PC-3 (cell line): ENCODE data around the gene CHRNG. TPM values are rescaled to one million over a fixed set of nuclear protein-coding genes. Genes with fewer than 3 reads are reported as not detected.

Experiments
- ATAC-seq: fragments of 200-7000 bp; cut with Tn5 transposase; 2 replicates; pipeline ENCODE4 v1.9.1; 2020; ENCODE audit warnings: mild to moderate bottlenecking, moderate library complexity
- BruUV-seq: library from RNA; stranded (reverse); fragments of 400-500 nt; replicated peaks from 2 replicates; lab custom pipeline; 2021; lab: Mats Ljungman, UMichigan
- CTCF ChIA-PET: fragments of 300-600 bp; sonication (Branson Sonifier 250); formaldehyde crosslinking; loops from one replicate; lab custom pipeline; 2022; ENCODE audit warnings: antibody characterized with exemption; lab: Charles Lee
- POLR2A ChIA-PET: fragments of 300-600 bp; sonication (Branson Sonifier 250); formaldehyde crosslinking; loops from one replicate; lab custom pipeline; 2022; ENCODE audit warnings: antibody characterized with exemption; ENCODE audit not compliant: unreplicated experiment; lab: Charles Lee
- DNase-seq: peaks from one replicate; pipeline ENCODE4 v3.0.0-alpha.2; 2015
- H2AFZ ChIP-seq: fragments of 300-600 bp; sonication (generic); 2 replicates; pipeline ENCODE4 v1.6.0; 2016; ENCODE audit warnings: antibody characterized with exemption, low read length
- H3F3A ChIP-seq: fragments of 300-600 bp; sonication (generic); one replicate; pipeline ENCODE4 v1.6.0; 2017; ENCODE audit warnings: antibody characterized with exemption, low read length, control low read depth, mild to moderate bottlenecking; ENCODE audit not compliant: unreplicated experiment
- H3K27ac ChIP-seq: fragments of 300-600 bp; sonication (generic); 2 replicates; pipeline ENCODE4 v1.5.1; 2016; ENCODE audit warnings: mild to moderate bottlenecking, low read length
- H3K27me3 ChIP-seq: fragments of 300-600 bp; sonication (generic); 2 replicates; pipeline ENCODE4 v1.6.1; 2016; ENCODE audit warnings: low read length, mixed read lengths
- H3K36me3 ChIP-seq: fragments of 300-600 bp; sonication (generic); 2 replicates; pipeline ENCODE4 v1.6.1; 2016; ENCODE audit warnings: low read depth, mixed run types, low read length, mixed read lengths
- H3K4me1 ChIP-seq: fragments of 300-600 bp; sonication (generic); 2 replicates; pipeline ENCODE4 v1.5.1; 2016; ENCODE audit warnings: low read length; ENCODE audit not compliant: insufficient read depth
- H3K4me2 ChIP-seq: fragments of 300-600 bp; sonication (generic); 2 replicates; pipeline ENCODE4 v1.6.0; 2016; ENCODE audit warnings: low read length
- H3K4me3 ChIP-seq: fragments of 300-600 bp; sonication (generic); 2 replicates; pipeline ENCODE4 v1.5.1; 2016; ENCODE audit warnings: mild to moderate bottlenecking, low read length, mixed read lengths
- H3K79me2 ChIP-seq: fragments of 300-600 bp; sonication (generic); 2 replicates; pipeline ENCODE4 v1.6.1; 2017; ENCODE audit warnings: low read length, mixed read lengths
- H3K9ac ChIP-seq: fragments of 300-600 bp; sonication (generic); 2 replicates; pipeline ENCODE4 v1.6.0; 2016; ENCODE audit warnings: mild to moderate bottlenecking, low read length
- H3K9me2 ChIP-seq: fragments of 300-600 bp; sonication (generic); replicated peaks from 2 replicates; pipeline ENCODE4 v1.6.1; 2016; ENCODE audit warnings: mixed run types, low read length, mixed read lengths
- H3K9me3 ChIP-seq: fragments of 300-600 bp; sonication (generic); 2 replicates; pipeline ENCODE4 v1.6.1; 2016; ENCODE audit warnings: low read length, mixed read lengths
- H4K20me1 ChIP-seq: fragments of 300-600 bp; sonication (generic); 2 replicates; pipeline ENCODE4 v1.6.1; 2016; ENCODE audit warnings: low read length, mixed read lengths
- CTCF ChIP-seq: fragments of 300-600 bp; sonication (generic); conservative IDR thresholded peaks from 2 replicates; pipeline ENCODE4 v1.5.1; 2017; ENCODE audit warnings: antibody characterized with exemption, low read depth, mild to moderate bottlenecking, low read length
- EZH2 ChIP-seq: fragments of 300-600 bp; sonication (generic); IDR thresholded peaks from one replicate; pipeline ENCODE4 v1.6.1; 2017; ENCODE audit warnings: antibody characterized with exemption, mild to moderate bottlenecking, low read length; ENCODE audit not compliant: unreplicated experiment
- EZH2phosphoT487 ChIP-seq: fragments of 300-600 bp; sonication (generic); IDR thresholded peaks from 2 replicates; pipeline ENCODE4 v1.6.1; 2018; ENCODE audit warnings: mild to moderate bottlenecking, antibody characterized with exemption, low read length, borderline replicate concordance
- intact Hi-C: fragments of 100-400 bp; cut with micrococcal nuclease; formaldehyde crosslinking; loops from 2 replicates; pipeline ENCODE4 v1.9.0; 2023
- total RNA-seq: library from RNA; depleted of rRNA; stranded (reverse); fragments of >200 nt; gene quantifications from 2 replicates; pipeline ENCODE4 v1.2.3, GENCODE V29; 2014

The CHRNG gene
- total RNA-seq, 1 experiment from 2014 or later: not detected

- no peaks in the 10 kb centered on the region for H3K27me3 ChIP-seq
- no peak for DNase-seq
- H4K20me1 ChIP-seq: no peaks in the 10 kb centered on the region
- CTCF ChIA-PET: no interaction called here
- no peaks in the 10 kb centered on the region for H3K4me1 ChIP-seq
- TF ChIP-seq CTCF (no peak), EZH2phosphoT487 (no peak), EZH2 (no peak)
- no peak overlapping the region for H3K27ac ChIP-seq
- no peaks in the 10 kb centered on the region for H3K36me3 ChIP-seq
- H3K79me2 ChIP-seq: peaks cover 4% of the 10 kb centered on the region; the same call in 1 of the 2 replicates
- no peaks in the 10 kb centered on the region for H3F3A ChIP-seq
- H3K9me2 ChIP-seq: no peaks in the 10 kb centered on the region
- no peak overlapping the region for H2AFZ ChIP-seq
- H3K4me3 ChIP-seq: no peak overlapping the region
- POLR2A ChIA-PET: no interaction called here
- H3K4me2 ChIP-seq: no peak overlapping the region
- no TSS peak for BruUV-seq
- no peak for ATAC-seq
- no peaks in the 10 kb centered on the region for H3K9me3 ChIP-seq
- H3K9ac ChIP-seq: no peak overlapping the region
- intact Hi-C loops: no loop called here
These were observed 2.6 kb downstream of the CHRNG start for GRCh38 chr2:232541961-232542714.

- CTCF ChIA-PET: no interaction called here
- TF ChIP-seq EZH2phosphoT487 (no peak), EZH2 (no peak), CTCF (no peak)
- Histone ChIP-seq H3K4me2 (no peak overlapping the region), H4K20me1 (no peaks in the 10 kb centered on the region), H3F3A (no peaks in the 10 kb centered on the region), H3K9me2 (no peaks in the 10 kb centered on the region), H3K9ac (no peak overlapping the region), H3K4me3 (no peak overlapping the region), H3K27ac (no peak overlapping the region), H3K79me2 (peaks cover 11% of the 10 kb centered on the region), H2AFZ (no peak overlapping the region), H3K27me3 (no peaks in the 10 kb centered on the region), H3K36me3 (no peaks in the 10 kb centered on the region; the same call in none of the 2 replicates), H3K4me1 (no peaks in the 10 kb centered on the region), H3K9me3 (no peaks in the 10 kb centered on the region)
- intact Hi-C loops: no loop called here
- no peak for ATAC-seq
- no peak for DNase-seq
- POLR2A ChIA-PET: no interaction called here
- no TSS peak for BruUV-seq
These were observed 3.4 kb downstream of the CHRNG start for GRCh38 chr2:232542715-232543467.

GRCh38 chr2:232543491-232543890 is 4.0 kb downstream of the CHRNG start:
- TF ChIP-seq EZH2: no peak
- TF ChIP-seq EZH2phosphoT487: no peak
- TF ChIP-seq CTCF: no peak
- no peak for DNase-seq

More at GRCh38 chr2:232543491-232543890, 4.0 kb downstream of the CHRNG start:
- no peak for ATAC-seq
- Histone ChIP-seq H2AFZ (no peak overlapping the region), H3K4me1 (no peaks in the 10 kb centered on the region), H3K27me3 (no peaks in the 10 kb centered on the region), H3K4me3 (no peak overlapping the region), H4K20me1 (no peaks in the 10 kb centered on the region), H3K27ac (no peak overlapping the region), H3F3A (no peaks in the 10 kb centered on the region), H3K4me2 (no peak overlapping the region), H3K79me2 (peaks cover 17% of the 10 kb centered on the region), H3K36me3 (peaks cover 1% of the 10 kb centered on the region), H3K9ac (no peak overlapping the region), H3K9me3 (no peaks in the 10 kb centered on the region), H3K9me2 (no peaks in the 10 kb centered on the region)
- no TSS peak for BruUV-seq
- POLR2A ChIA-PET: no interaction called here
- intact Hi-C loops: no loop called here
- CTCF ChIA-PET: no interaction called here
